PC-3 (cell line): Measurements from ENCODE around the gene CASZ1.

Experiments used
- CTCF ChIP-seq: fragments of 300-600 bp; sonication (generic); conservative IDR thresholded peaks from 2 replicates; pipeline ENCODE4 v1.5.1; 2017; ENCODE audit warnings: antibody characterized with exemption, low read depth, mild to moderate bottlenecking, low read length
- EZH2 ChIP-seq: fragments of 300-600 bp; sonication (generic); IDR thresholded peaks from one replicate; pipeline ENCODE4 v1.6.1; 2017; ENCODE audit warnings: antibody characterized with exemption, mild to moderate bottlenecking, low read length; ENCODE audit not compliant: unreplicated experiment
- EZH2phosphoT487 ChIP-seq: fragments of 300-600 bp; sonication (generic); IDR thresholded peaks from 2 replicates; pipeline ENCODE4 v1.6.1; 2018; ENCODE audit warnings: mild to moderate bottlenecking, antibody characterized with exemption, low read length, borderline replicate concordance

GRCh38 chr1:10594595-10595223 is 201.7 kb downstream of the CASZ1 start:
- no peak for TF ChIP-seq CTCF
- TF ChIP-seq EZH2 = no peak
- TF ChIP-seq EZH2phosphoT487 = no peak
